Endometrial microvascular endothelial cells (primary cell): Measurements from ENCODE around the gene SCP2. TPM values are rescaled to one million over a fixed set of nuclear protein-coding genes. Genes with fewer than 3 reads are reported as not detected.

Experiments
- in situ Hi-C: cut with HindIII; loops from 2 replicates; pipeline ENCODE4 v1.10.0; 2017; ENCODE audit warnings: low sequenced_read_pairs, low pct_unique_long_range_greater_than_20kb; ENCODE audit errors: inconsistent ontology term
- total RNA-seq: library from RNA; depleted of rRNA; stranded (reverse); fragments of >200 nt; gene quantifications from one replicate; pipeline ENCODE4 v1.2.3, GENCODE V29; 2015; ENCODE audit errors: inconsistent ontology term

SCP2 gene, protein sequence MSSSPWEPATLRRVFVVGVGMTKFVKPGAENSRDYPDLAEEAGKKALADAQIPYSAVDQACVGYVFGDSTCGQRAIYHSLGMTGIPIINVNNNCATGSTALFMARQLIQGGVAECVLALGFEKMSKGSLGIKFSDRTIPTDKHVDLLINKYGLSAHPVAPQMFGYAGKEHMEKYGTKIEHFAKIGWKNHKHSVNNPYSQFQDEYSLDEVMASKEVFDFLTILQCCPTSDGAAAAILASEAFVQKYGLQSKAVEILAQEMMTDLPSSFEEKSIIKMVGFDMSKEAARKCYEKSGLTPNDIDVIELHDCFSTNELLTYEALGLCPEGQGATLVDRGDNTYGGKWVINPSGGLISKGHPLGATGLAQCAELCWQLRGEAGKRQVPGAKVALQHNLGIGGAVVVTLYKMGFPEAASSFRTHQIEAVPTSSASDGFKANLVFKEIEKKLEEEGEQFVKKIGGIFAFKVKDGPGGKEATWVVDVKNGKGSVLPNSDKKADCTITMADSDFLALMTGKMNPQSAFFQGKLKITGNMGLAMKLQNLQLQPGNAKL
- total RNA-seq: 132 TPM

DNA sequence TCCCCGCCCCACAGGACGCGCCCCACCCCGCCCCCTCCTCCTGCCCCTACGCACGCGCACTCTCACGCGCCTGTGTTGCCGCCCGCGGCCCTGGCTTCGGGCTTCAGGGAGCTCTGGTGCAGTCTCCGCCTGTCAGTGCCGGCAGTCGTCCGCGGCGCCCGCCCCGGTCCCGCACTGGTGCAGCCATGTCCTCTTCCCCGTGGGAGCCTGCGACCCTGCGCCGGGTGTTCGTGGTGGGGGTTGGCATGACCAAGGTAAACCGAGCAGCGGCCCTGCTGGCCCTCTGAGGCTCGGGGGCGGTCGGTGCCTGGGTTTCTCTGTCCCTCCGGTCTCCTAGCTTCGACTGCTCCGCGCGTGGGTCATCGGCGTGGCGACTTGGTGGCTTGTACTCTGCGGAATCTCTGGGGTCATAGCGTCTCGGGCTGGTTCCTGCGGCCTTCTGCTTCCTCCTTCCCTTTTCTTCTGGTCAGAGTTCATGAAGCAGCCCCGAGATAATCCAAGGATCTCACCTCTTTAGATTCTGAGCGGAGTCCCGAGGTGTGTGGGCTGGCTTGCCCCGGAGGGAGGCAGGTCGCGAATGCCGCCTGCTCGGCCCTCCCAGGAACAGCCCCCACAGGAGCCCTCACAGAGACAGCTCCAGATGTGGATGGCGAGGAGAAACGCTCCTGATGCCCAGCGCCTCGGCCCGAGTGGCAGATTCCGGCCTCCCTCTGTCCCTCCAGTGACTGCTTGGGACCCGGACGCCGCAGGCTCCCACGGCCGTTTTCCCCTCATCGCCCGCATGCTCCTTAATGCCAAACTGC lies at the start of gene SCP2:
TSS of gene SCP2 (plus strand) at position 65 of the 803 bp plus-strand sequence. CDS start at position 186, 121 bp downstream.
- in situ Hi-C loops: no loop called here

- in situ Hi-C loops: no loop called here
Observed at GRCh38 chr1:52877554-52877953, 49.5 kb upstream of the SCP2 start.

- in situ Hi-C loops: no loop called here
Observed at GRCh38 chr1:52880206-52880605, 46.9 kb upstream of the SCP2 start.

- in situ Hi-C loops: no loop called here
Observed at GRCh38 chr1:52887483-52887882, 39.6 kb upstream of the SCP2 start.

GRCh38 chr1:52892424-52893215 lies 34.5 kb upstream of the SCP2 start:
- in situ Hi-C loops: no loop called here

DNA sequence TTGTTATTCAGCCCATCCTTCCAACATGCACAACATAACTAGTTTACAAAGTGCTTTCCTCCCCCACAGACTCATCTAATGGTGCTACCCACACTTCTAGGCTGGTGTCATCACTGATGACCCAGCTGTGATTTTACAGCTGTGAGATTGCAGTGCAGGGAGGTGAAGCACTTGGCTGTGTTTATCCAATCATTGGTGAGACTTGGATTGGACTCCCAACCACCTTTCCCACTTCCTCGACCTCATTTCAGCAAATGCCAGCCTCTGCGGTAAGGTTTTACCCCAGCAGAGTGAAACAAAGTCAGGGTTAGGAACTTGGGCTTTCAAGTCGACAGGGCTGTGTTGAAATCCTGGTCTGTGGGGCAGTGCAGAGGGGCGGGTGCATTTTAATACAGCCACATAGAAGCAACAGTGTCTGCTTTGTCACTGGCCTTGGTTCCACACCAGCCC lies 27.6 kb upstream of the SCP2 start:
- in situ Hi-C loops: no loop called here

DNA sequence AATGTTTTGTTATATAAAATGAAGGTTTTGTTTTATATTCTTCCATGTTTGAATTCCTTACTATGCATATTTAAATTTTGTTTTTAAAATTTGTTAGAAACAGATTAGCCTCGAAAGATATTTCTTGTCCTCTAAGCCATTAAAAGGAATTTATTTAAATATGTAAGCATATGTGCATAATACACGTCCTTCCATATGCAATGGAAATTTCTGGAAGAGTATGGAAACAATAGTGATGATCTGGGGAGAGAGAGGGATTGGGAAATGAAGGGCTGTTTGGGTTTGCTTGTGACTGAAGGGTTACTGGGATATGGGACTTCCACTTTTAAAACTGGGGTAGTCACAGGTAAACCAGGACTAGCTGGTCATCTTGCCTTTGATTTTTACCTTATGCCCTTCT lies 26.7 kb upstream of the SCP2 start:
- in situ Hi-C loops: no loop called here

DNA sequence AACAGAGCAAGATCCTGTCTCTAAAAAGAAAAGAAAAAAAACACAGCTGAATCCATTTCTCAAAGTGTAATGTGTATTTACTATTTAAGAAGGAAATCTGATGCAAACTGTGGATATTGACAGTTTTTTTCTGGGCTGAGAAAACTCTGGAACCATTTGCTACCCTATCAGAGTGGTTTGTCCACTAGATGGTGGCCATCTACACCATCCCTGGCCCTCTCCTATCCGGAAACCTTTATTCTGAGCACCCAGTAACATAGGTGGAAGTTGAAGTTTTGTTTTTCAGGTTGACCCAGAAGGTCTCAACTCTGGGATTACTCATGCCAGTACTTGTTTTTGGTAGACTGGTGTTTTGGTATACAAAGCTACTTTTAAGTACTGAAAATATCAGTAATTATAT lies 25.7 kb upstream of the SCP2 start:
- in situ Hi-C loops: no loop called here

GRCh38 chr1:52904208-52904926 lies 22.7 kb upstream of the SCP2 start:
- in situ Hi-C loops: no loop called here

- in situ Hi-C loops: no loop called here
Observed at GRCh38 chr1:52904927-52905698, 22.0 kb upstream of the SCP2 start.

DNA sequence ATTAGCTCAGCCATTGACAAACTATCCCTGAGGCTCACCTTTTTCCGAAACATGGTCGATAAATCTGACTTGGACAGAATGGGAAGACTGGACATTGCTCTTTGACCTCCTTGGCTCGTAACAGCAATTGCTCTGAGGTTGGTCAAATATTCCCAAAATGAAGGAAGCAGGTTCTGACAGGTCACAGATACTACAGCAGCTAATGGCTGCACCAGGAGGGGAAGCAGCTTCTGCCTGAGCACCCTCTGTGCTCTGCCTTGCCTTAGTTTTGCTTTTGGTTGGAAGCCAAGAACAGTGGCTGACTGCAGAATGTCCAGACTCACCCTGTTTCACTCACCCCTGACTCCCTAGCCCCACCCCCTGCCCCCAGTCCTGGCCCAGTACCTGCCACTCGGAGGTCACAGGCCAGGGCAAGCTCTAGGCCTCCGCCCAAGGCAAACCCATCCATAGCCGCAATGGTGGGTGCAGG lies 20.9 kb upstream of the SCP2 start:
- in situ Hi-C loops: no loop called here

- in situ Hi-C loops: no loop called here
Observed at GRCh38 chr1:52907068-52907811, 19.8 kb upstream of the SCP2 start.

DNA sequence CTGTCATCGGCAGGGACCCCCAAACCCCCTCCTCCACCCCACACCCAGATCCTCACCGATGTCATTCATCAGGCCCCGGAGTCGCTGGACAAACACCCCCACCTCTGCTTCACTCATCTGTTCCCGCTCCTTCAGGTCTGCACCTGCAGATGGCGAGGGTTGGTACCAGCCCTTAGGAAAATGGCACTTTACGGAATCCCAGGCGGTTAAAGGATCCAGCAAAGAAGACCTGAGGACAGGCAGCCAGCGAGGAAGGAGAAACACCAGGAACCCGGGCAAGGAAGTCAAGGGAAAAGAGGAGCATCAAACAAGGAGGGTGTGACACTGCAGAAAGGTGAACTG lies 19.3 kb upstream of the SCP2 start:
- in situ Hi-C loops: no loop called here

DNA sequence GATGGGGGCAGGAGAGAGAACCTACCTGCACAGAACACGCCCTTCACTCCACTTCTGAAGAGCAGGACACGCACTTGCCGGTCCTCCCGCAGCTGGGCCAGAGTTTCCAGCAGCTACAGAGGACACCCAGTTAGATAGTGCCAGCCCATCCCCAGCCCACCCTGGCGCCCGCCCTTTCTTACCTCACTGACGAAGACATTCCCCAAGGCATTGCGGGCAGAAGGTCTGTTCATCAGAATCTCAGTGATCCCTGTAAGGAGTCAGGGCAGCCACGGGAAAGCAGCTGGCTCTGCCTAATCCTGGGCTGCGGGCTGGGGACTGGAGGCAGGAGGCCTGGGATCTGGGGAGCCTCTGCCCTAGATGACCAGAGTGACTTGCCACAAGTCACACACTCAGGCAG lies 15.5 kb upstream of the SCP2 start:
- in situ Hi-C loops: no loop called here

- in situ Hi-C loops: no loop called here
Observed at GRCh38 chr1:52913014-52913413, 14.1 kb upstream of the SCP2 start.

DNA sequence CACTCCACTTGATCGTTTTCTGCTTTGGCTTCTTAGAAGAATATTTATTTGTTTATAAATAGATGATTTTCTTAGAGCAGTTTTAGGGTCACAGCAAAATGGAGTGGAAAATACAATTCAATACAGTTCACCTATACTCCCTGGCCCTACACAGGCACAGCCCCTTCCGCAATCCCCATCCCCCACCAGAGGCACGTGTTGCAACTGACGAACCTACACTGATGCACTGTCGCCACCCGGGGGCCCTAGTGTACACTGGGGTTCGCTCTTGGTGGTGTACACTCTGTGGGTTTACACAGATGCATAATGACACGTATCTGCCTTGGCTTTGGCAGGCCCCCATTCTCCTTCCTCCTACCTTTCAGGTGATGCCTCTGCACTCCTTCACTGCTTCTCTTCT lies 13.5 kb upstream of the SCP2 start:
- in situ Hi-C loops: no loop called here

GRCh38 chr1:52914463-52914862 lies 12.6 kb upstream of the SCP2 start:
- in situ Hi-C loops: no loop called here
